Left lung (tissue), 10 donors: ENCODE results near the gene MUC2. TPM values are rescaled to one million over a fixed set of nuclear protein-coding genes. Genes with fewer than 3 reads are reported as not detected.

Experiments
- ATAC-seq: fragments of 200-7000 bp; cut with Tn5 transposase; one replicate; pipeline ENCODE4 v1.9.1; 2020; ENCODE audit warnings: moderate library complexity
- DNase-seq, 4 donors: peaks; one replicate each; pipeline ENCODE4 v3.0.0-alpha.2; 2013 to 2020
- H3K27ac ChIP-seq, 2 donors: fragments of 200-600 bp; sonication (generic) in 1 of 2; one replicate each; pipeline versions ENCODE4 v1.5.0 to v1.8.0; 2020 to 2021
- H3K27me3 ChIP-seq, 2 donors: fragments of 200-600 bp; sonication (generic) in 1 of 2; one replicate each; pipeline versions ENCODE4 v1.5.0 to v1.8.0; 2020 to 2021
- H3K36me3 ChIP-seq, 2 donors: fragments of 200-600 bp; sonication (generic) in 1 of 2; one replicate each; pipeline versions ENCODE4 v1.5.0 to v1.8.0; 2020 to 2021
- H3K4me1 ChIP-seq, 2 donors: fragments of 200-600 bp; one replicate each; pipeline ENCODE4 v1.8.0; 2021
- H3K4me3 ChIP-seq, 2 donors: fragments of 200-600 bp; sonication (generic) in 1 of 2; one replicate each; pipeline versions ENCODE4 v1.5.0 to v1.8.0; 2020 to 2021; ENCODE audit warnings: mild to moderate bottlenecking in 1 of 2
- H3K9me3 ChIP-seq, 2 donors: fragments of 200-600 bp; sonication (generic) in 1 of 2; one replicate each; pipeline versions ENCODE4 v1.5.0 to v1.8.0; 2020 to 2021
- CTCF ChIP-seq, 2 donors: fragments of 200-600 bp; sonication (generic) in 1 of 2; IDR thresholded peaks; one replicate each; pipeline versions ENCODE4 v1.5.0 to v1.8.0; 2021; ENCODE audit warnings: antibody characterized with exemption in 2 of 2
- intact Hi-C, 2 donors: fragments of 100-400 bp; cut with DNase I; formaldehyde crosslinking; loops; one replicate each; pipeline versions ENCODE4 v1.11.2 to v1.14.2; 2022
- polyA plus RNA-seq, 6 donors: library from polyadenylated mRNA; unstranded; fragments of 120-200 nt; gene quantifications; one replicate each; pipeline ENCODE4 v1.2.1, GENCODE V29; 2013; ENCODE audit not compliant: insufficient read length in 6 of 6
- total RNA-seq, 2 donors: library from RNA; stranded (reverse); fragmentation: NEBNext Ultra II Directional; extraction: Animal tissue kit (Norgen Biotek cat#: 25700); gene quantifications; one replicate each; pipeline ENCODE4 v1.2.1, GENCODE V29; 2021
- donor health status: DM: no; HTN: yes; CAD: no.
- donor health status: DM: no; HTN: no; CAD: no.

MUC2 gene
- total and polyA plus RNA-seq, 8 donors, result 0.02 to 0.03 (median 0.03) TPM; not detected in 3

DNA sequence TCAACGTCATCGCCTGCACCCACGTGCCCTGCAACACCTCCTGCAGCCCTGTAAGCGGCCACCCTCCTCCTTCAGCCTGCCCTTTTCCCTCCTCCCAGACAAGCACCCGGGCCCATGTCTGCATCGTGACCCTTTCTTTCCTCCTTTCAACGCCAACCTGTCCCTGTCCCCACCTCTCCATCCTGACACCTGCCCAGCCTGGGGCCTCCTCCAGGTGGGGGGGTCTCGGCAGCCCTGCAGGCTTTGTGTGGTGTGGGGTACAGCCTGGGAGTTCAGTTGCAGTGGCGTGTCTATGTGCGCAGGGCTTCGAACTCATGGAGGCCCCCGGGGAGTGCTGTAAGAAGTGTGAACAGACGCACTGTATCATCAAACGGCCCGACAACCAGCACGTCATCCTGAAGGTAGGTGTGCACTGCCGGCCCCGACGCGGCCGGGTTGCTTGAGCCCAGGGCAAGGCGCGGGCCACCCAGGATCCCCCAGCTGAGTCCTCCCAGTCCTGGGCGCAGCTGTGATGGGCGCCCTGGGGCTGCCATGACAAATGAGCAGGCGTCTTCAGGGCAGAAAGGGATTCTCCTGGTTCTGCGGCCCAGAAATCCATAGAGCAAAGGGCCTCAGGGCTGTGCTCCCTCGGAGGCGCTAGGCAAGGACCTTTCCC lies 33.7 kb downstream of the MUC2 start:
- intact Hi-C loops, result no loop called here
- Histone ChIP-seq H3K36me3 (no peaks in the 10 kb centered on the region), H3K9me3 (no peaks in the 10 kb centered on the region), H3K4me3 (no peak overlapping the region), H3K27ac (no peak overlapping the region), H3K4me1 (no peaks in the 10 kb centered on the region), H3K27me3 (peaks cover 0 to 46% of the 10 kb centered on the region in 2 donors)
- ATAC-seq (no peak), DNase-seq (peak in 1 of 4 donors; percentile 61)
- TF ChIP-seq CTCF (IDR thresholded peaks at IDR 0.05), result no peak

DNA sequence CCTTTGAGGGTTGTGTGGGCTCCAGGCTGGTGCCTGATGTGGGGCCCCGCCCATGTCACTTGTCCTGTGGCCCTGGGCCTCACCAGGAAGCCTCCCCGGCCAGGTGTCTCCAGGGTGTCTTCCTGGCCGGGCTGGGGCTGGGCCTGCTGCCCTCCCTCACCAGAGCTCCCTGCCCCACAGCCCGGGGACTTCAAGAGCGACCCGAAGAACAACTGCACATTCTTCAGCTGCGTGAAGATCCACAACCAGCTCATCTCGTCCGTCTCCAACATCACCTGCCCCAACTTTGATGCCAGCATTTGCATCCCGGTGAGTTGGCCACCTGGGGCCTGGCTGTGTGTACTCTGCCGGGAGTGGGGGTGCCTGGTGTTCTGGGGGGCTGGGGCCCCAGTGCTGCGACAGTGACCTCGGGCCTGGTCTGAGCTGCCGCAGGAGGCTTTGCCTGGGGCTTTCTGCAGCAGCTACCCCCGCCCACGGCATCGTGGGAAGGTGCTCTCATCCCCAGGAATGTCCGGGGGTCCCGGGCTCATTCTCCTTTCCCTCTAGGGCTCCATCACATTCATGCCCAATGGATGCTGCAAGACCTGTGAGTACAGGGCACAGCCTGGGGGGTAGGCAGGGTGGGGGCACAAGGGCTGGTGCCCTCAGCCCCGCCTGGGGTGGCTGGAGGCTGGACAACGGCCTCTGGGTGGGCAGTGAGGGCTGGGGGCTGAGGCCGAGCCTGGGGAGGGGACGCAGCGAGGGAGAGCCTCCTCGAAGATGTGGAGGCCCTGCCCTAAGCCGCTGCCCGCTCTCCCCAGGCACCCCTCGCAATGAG lies 34.6 kb downstream of the MUC2 start:
- Histone ChIP-seq H3K9me3 (no peaks in the 10 kb centered on the region), H3K4me3 (no peak overlapping the region), H3K27ac (no peak overlapping the region), H3K36me3 (no peaks in the 10 kb centered on the region), H3K4me1 (no peaks in the 10 kb centered on the region), H3K27me3 (peaks cover 0 to 43% of the 10 kb centered on the region in 2 donors)
- no peak for TF ChIP-seq CTCF (IDR thresholded peaks at IDR 0.05)
- DNase-seq, result peak in 1 of 4 donors; percentile 61
- intact Hi-C loops, result no loop called here
- ATAC-seq, result no peak

DNA sequence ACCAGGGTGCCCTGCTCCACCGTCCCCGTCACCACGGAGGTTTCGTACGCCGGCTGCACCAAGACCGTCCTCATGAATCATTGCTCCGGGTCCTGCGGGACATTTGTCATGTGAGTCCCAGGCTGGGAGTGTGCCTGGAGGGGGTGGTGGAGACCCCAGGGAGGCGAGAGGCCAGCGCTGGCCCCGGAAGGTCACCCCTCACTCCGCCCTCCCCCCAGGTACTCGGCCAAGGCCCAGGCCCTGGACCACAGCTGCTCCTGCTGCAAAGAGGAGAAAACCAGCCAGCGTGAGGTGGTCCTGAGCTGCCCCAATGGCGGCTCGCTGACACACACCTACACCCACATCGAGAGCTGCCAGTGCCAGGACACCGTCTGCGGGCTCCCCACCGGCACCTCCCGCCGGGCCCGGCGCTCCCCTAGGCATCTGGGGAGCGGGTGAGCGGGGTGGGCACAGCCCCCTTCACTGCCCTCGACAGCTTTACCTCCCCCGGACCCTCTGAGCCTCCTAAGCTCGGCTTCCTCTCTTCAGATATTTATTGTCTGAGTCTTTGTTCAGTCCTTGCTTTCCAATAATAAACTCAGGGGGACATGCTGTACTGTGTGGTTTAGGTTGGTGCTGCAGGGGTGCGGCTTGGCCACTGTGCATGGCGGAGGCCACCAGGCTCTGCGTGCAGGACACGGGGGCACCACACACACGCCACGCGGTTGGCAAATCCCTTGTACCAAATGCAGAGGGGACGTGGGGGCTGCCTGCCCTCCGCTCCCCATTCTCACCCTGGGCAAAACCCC lies 35.4 kb downstream of the MUC2 start:
- ATAC-seq (no peak), DNase-seq (peak in 1 of 4 donors; percentile 71)
- H3K4me1 ChIP-seq, result no peaks in the 10 kb centered on the region
- no peak for TF ChIP-seq CTCF (IDR thresholded peaks at IDR 0.05)
- no peaks in the 10 kb centered on the region for H3K36me3 ChIP-seq
- intact Hi-C loops, result no loop called here
- peaks cover 0 to 37% of the 10 kb centered on the region in 2 donors for H3K27me3 ChIP-seq
- no peaks in the 10 kb centered on the region for H3K9me3 ChIP-seq
- H3K27ac ChIP-seq, result no peak overlapping the region
- no peak overlapping the region for H3K4me3 ChIP-seq

GRCh38 chr11:1111545-1112212 lies 37.0 kb downstream of the MUC2 start:
- peaks cover 0 to 36% of the 10 kb centered on the region in 2 donors for H3K27me3 ChIP-seq
- ATAC-seq (no peak), DNase-seq (peak in 2 of 4 donors; percentile 19 to 24)
- TF ChIP-seq CTCF (IDR thresholded peaks at IDR 0.05), result no peak
- no peaks in the 10 kb centered on the region for H3K4me1 ChIP-seq
- no peak overlapping the region for H3K27ac ChIP-seq
- no peaks in the 10 kb centered on the region for H3K9me3 ChIP-seq
- no peak overlapping the region for H3K4me3 ChIP-seq
- intact Hi-C loops, result no loop called here
- no peaks in the 10 kb centered on the region for H3K36me3 ChIP-seq
